Fibroblast of peridontal ligament (primary cell): ENCODE data around the gene CASP10.

Experiments
- DNase-seq: peaks from one replicate; pipeline ENCODE4 v3.0.0-alpha.2; 2010; ENCODE audit errors: extremely low read depth

CASP10 gene

GRCh38 chr2:201233192-201233811 is 50.4 kb downstream of the CASP10 start:
- no peak for DNase-seq

DNA sequence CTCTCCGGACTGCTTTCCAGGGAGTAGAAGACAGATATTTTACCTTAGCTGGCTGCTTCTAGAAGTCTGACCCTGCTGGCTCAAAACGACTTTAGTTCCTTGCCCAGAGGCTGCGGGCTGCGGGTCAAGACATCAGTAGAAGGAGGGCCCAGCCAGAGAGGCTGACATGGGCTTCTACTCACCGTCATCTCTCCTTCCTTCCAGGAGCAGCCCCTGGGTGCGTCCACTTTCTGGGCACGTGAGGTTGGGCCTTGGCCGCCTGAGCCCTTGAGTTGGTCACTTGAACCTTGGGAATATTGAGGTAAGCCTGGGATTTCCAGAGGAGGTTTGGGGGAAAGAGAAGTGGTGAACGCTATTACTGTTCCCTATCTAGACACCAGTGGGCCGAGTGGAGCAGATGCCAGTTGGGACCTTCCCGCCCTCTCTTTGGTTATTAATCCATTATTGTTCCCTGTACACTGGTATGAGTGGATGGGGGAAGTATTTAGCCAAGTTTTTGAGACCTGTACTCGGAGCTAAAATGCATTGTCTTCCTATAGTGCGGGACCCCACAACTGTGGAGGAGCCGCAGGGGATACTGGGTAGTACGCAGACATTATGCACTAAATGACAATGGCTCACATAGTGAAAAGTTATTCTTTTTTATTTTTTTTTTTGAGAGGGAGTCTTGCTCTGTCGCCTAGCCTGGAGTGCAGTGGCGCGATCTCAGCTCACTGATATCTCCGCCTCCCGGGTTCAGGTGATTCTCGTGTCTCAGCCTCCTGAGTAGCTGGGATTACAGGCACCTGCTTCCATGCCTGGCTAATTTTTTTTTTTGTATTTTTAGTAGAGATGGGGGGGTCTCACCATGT is 51.1 kb downstream of the CASP10 start:
- no peak for DNase-seq

GRCh38 chr2:201234663-201235135 is 51.8 kb downstream of the CASP10 start:
- no peak for DNase-seq

- DNase-seq = peak; percentile 97
These were observed 53.2 kb downstream of the CASP10 start for GRCh38 chr2:201235860-201236811.

- no peak for DNase-seq
These were observed 54.7 kb downstream of the CASP10 start for GRCh38 chr2:201237486-201238123.

- peak; percentile 84 for DNase-seq
These were observed 56.4 kb downstream of the CASP10 start for GRCh38 chr2:201239167-201239935.

- DNase-seq = no peak
These were observed 59.8 kb downstream of the CASP10 start for GRCh38 chr2:201242571-201243277.

DNA sequence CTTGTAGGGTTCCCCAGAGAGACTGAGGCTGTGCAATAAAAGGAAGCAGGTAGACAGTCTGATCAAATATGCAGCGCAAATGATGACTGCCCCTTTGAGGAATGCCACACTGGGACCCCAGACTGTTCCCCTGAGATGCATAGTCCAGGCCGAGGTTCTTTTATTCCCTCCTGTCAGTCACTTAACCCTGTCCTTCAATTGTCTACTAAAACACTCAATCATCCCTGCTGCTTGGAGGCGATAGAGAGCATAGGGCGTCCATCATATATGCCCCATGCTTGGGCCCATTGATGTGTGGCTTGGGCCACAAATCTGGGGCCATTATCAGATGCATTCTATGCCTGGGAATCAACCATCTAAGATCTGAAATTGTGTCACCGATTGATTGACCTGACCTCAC is 61.9 kb downstream of the CASP10 start:
- no peak for DNase-seq

GRCh38 chr2:201246280-201246679 is 63.3 kb downstream of the CASP10 start:
- no peak for DNase-seq

DNA sequence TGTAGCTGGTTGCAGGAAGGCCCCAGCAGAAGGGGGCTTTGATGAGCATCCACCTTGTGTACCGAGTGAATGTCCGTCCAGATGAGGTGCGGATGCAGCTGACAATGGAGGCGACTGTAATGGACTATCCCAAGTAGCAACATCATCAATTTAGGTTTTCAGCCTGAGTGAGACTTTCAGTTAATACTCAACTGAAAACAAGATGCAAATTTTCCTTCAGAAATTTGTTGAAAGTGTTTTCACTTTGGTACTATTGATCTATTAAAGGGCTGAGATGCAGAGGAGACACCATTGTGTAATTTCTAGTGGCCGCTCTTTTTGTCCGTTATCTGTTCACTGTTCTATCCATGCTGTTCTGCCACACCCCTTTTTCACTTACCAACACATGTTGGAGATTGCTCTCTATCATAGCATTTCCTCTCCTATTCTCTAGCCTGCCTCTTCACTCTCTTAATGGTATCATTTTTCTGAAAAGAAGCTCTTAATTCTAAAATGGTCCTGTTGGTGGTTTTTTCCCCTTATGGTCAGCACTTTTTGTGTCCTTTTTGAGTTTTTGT is 65.4 kb downstream of the CASP10 start:
- no peak for DNase-seq

DNA sequence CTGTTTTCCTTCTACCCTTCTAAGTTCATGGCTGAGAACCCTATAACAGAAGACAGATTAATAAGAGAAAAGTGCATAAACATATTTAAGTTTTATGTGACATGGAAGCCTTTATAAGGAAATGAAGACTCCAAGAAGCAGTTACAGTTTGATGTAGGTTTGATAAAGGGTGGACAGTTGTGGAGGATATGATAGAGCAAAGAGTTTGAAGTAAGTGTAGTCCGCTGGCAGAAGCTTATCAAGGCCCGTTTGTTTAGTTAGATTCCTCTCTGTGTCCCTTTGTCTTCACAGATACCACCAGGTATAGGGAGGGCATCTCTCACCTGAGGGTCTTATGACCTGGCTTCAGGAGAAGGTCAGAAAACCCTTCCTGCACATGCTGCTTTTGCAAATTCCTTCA is 66.9 kb downstream of the CASP10 start:
- DNase-seq = no peak

DNA sequence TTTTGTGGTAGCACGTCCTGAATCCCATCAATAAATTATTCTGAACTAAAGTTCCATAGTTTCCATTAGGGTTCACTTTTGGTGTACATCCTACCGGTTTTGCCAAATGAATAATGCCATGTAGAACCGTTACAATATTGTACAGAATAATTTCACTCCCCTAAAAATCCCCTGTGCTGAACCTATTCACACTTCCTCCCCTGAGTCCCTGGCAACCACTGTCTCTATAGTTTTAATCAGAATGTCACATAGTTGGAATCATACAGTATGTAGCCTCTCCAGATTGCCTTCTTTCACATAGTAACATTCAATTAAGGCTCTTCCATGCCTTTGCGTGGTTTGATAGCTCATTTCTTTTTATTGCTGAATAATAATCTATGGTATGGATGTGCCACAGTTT is 67.8 kb downstream of the CASP10 start:
- DNase-seq = no peak

GRCh38 chr2:201254081-201254730 is 71.3 kb downstream of the CASP10 start:
- peak; percentile 85 for DNase-seq

DNA sequence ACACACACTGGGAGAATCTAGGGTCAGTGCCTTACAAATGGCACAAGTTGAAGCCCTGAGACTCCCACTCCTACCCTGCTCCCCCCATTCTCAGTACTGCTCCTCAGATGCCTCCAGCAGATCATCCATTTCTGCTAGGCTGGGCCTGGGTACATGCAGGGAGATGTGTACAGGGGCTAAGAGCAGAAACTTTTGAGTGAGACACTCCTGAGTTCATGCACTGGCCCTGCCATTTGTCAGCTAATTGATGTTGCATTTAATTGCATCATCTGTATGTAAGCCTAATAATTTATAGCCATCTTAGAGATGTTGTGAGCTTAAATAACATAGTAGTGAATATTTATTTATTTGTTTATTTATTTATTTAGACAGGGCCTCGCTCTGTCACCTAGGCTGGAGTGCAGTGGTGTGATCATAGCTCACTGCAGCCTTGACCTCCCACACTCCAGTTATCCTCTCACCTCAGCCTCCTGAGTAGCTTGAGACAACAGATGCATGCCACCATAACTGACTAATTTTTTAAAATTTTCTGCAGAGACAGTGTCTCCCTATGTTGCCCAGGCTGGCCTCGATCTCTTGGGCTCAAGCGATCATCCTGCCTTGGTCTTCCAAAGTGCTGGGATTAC is 72.6 kb downstream of the CASP10 start:
- no peak for DNase-seq

DNA sequence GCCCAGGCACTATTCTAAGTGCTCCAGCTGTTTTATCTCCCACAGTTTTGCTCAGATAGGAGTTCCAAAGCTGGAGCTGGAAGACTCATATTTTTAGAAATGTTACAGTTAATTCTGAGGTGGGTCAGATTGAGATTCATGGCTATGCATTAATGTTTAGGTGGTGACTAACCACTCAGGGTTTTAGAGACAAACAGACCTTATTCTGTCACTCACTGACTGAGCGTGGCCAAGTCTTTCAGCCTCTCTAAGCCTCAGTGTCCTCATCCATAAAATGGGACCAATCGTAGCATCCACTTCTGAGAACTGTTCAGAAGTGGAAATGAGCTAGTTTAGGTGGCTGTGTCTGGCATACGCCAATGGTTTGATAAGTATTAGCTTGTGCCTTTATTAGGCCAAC is 73.1 kb downstream of the CASP10 start:
- no peak for DNase-seq

- no peak for DNase-seq
These were observed 74.5 kb downstream of the CASP10 start for GRCh38 chr2:201257381-201257955.

GRCh38 chr2:201257956-201258665 is 75.2 kb downstream of the CASP10 start:
- DNase-seq = peak; percentile 82
